GM10248 (cell line): ENCODE results near the gene SEPHS2.
"Not testable (repeated sequence)": the region's sequence is repeated elsewhere in the genome, so short reads cannot be mapped to it uniquely, and the experiment has no call there.

ENCODE experiments used
- CTCF ChIA-PET: fragments of 300-600 bp; sonication (Branson Sonifier 250); formaldehyde crosslinking; extraction: SDS; loops from one replicate; lab custom pipeline; 2021; ENCODE audit warnings: antibody characterized with exemption; lab: Yijun Ruan, JAX
- POLR2A ChIA-PET: fragments of 350-650 bp; sonication (Branson Sonifier 250); formaldehyde crosslinking; extraction: SDS; loops from one replicate; lab custom pipeline; 2020; ENCODE audit warnings: antibody characterized with exemption; lab: Yijun Ruan, JAX
- DNase-seq: peaks from one replicate; pipeline ENCODE4 v3.0.0; 2012; ENCODE audit errors: extremely low spot score
- TF ChIP-seq, protein P1 (sequence below): IDR thresholded peaks from 2 replicates; pipeline ENCODE4 v1.5.1; 2012; ENCODE audit warnings: mild to moderate bottlenecking, low read depth; ENCODE audit errors: extremely low read depth, missing control alignments, control extremely low read depth

Gene SEPHS2

DNA sequence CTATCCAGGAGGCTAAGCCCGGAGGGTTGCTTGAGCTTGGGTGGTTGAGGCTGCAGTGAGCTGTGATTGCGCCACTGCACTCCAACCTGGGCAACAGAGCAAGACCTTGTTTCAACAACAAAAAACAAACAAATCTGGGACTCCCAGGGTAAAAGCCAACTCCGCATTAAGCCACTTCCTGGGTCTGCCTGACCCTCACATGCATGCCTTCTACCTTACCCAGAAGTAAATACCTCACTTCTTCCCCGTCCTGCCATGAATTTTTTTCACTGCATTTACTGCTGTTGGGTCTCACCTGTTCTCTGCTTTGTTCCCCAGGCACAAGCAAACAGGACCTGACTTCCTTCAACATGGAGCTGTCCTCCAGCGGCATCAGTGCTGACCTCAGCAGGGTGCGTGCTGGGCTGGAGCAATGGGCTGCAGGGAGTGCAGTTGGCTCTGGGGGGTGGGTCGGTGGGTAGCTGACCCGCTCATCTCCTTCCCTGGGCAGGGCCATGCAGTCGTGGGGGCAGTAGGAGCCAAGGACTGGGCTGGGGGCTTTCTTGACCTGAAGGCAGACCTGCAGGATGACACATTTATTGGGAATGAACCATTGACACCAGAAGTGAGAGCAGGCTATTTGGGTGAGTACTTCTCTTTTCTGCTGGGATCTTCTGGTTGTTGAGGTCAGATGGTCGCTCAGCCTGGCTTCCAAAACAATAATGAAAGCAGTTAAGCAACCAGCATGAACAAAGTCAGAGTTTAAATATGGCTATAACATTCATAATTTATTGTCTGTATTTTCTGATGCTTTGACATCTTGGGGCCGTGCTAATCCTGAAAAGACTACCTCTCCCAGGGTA lies 43.3 kb upstream of the SEPHS2 start:
- no peak for DNase-seq
- ChIA-PET CTCF (interaction anchor here (0.8 to 1.6 kb wide), 5 partner anchors 9 to 140 kb away, joined by 3 to 4 read pairs (median 4); partner anchors contain the start of gene DCTPP1), POLR2A (no interaction called here)
- TF ChIP-seq, protein P1, sequence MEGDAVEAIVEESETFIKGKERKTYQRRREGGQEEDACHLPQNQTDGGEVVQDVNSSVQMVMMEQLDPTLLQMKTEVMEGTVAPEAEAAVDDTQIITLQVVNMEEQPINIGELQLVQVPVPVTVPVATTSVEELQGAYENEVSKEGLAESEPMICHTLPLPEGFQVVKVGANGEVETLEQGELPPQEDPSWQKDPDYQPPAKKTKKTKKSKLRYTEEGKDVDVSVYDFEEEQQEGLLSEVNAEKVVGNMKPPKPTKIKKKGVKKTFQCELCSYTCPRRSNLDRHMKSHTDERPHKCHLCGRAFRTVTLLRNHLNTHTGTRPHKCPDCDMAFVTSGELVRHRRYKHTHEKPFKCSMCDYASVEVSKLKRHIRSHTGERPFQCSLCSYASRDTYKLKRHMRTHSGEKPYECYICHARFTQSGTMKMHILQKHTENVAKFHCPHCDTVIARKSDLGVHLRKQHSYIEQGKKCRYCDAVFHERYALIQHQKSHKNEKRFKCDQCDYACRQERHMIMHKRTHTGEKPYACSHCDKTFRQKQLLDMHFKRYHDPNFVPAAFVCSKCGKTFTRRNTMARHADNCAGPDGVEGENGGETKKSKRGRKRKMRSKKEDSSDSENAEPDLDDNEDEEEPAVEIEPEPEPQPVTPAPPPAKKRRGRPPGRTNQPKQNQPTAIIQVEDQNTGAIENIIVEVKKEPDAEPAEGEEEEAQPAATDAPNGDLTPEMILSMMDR = no peak

DNA sequence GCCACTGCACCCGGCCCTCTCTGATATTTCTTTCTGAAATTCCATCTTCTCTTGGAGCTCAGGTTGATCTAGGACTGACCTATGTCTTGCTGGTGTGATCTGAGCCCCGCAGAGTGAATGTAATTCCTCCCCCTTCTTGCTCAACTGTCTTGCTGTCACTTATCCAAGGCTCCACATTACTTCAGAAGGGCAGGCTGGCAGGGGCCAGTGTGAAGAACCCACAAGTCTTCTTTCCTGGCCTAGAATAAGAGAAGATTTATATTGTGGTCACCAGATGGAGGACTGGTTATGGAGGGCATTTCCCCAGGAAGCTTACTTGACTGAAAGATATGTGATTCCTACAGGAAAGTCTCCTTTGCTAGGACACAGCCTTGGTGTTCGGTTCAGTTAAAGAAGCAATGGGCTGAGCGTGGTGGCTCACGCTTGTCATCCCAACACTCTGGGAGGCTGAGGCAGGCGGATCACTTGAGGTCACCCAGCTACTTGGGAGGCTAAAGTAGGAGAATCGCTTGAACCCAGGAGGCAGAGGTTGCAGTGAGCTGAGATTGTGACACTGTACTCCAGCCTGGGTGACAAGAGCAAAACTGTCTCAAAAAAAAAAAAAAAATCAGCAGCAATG lies 40.3 kb upstream of the SEPHS2 start:
- TF ChIP-seq, protein P1 = no peak
- POLR2A ChIA-PET = no interaction called here
- no peak for DNase-seq
- CTCF ChIA-PET = interaction anchor here (1.2 to 2.2 kb wide), 3 partner anchors 12 to 56 kb away, joined by 3 to 7 read pairs (median 5); partner anchors contain the start of gene DCTPP1

DNA sequence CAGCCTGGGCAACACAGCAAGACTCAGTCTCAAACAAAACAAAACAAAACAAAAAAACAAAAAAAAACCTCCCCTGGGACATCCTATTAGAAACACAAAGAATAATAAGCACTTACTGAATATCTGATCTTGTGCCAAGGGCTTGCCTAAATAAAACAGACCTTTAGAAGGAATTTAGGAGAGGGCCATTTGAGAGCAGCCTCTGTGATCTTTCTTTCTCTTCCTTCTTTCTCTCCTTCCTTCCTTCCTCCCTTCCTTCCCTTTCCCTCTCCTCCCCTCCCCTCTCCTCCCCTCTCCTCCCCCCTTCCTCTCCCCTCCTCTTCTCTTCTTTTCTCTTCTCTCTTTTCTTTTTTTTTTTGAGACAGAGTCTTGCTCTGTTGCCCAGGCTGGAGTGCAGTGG lies 39.2 kb upstream of the SEPHS2 start:
- ChIA-PET POLR2A (no interaction called here), CTCF (interaction anchor here (1.8 kb wide), 1 partner anchor 14 kb away, joined by 4 read pairs; no protein-coding TSS in a partner anchor)
- TF ChIP-seq, protein P1 = no peak
- DNase-seq = no peak

DNA sequence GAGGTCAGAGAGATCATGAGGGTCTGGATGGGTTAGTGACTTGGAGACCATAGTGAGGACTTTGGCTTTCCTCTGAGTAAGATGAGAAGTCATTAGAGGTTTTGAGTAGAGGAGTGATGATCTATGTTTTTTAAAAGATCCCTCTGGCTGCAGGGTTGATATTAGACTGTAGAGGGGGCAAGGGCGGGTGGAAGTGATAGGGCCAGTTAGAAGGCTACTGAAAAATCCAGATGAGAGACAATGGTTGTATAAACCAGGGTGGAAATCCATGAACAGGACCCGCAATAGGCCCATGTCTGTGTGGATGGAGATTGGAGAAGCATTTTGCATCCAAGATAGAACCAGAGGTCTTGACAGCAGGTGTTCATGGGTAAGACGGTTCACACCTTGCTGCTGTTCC lies 36.7 kb upstream of the SEPHS2 start:
- ChIA-PET POLR2A (interaction anchor here (0.6 kb wide), 1 partner anchor 69 kb away, joined by 3 read pairs; no protein-coding TSS in a partner anchor), CTCF (interaction anchor here (1.1 to 1.8 kb wide), 3 partner anchors 9 to 53 kb away, joined by 4 to 6 read pairs (median 4); partner anchors contain the start of genes ITGAL and ZNF747)
- no peak for DNase-seq
- TF ChIP-seq, protein P1 = no peak

DNA sequence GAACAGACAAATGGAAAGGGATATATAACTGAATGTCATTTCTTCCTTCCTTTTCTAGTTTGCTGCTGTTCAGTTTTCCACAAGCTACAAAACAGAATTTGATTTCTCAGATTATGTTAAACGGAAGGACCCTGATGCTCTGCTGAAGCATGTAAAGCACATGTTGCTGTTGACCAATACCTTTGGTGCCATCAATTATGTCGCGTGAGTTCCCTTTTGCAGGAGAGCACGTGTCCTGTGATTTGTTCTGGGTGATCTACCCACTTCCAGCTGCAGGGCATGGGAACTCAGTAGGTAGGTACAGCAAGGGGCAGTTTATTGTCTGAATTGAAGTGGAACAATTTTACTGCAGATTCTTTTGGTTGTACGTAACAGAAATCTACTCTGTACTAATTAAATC lies 35.7 kb upstream of the SEPHS2 start:
- ChIA-PET CTCF (interaction anchor here (1.1 to 2.3 kb wide), 3 partner anchors 9 to 52 kb away, joined by 3 to 6 read pairs (median 6); partner anchors contain the start of genes DCTPP1 and ITGAL), POLR2A (no interaction called here)
- TF ChIP-seq, protein P1 = no peak
- DNase-seq = no peak

DNA sequence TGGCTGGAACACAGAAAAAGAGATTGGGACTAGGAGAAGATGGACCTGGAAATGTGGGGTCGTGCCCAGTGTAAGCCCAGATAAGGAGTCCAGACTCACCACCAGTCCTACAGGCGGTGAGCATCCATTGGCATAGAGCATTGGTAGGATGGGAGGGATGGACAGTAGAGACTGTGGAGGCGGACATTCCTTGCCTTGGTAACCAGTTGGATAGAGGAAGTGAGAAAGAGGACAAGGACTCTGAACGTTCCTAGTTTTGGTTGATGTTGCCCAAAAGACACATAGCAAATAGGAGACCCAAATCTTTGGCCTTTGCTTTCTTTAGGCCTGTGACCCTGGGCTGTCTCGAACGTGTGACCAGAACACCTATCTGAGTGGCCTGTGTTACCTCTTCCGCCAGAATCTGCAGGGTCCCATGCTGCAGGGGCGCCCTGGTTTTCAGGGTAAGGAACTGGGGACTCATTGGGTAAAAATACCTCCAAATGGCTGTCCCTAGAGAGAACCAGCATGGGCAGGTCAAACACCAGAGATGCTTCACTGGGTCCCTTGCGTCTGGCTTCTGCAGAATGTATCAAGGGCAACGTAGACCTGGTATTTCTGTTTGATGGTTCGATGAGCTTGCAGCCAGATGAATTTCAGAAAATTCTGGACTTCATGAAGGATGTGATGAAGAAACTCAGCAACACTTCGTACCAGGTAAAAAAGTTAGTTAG lies 33.2 kb upstream of the SEPHS2 start:
- no peak for DNase-seq
- CTCF ChIA-PET = interaction anchor here (1.6 kb wide), 1 partner anchor 120 kb away, joined by 3 read pairs; no protein-coding TSS in a partner anchor
- POLR2A ChIA-PET = no interaction called here
- TF ChIP-seq, protein P1 = no peak

DNA sequence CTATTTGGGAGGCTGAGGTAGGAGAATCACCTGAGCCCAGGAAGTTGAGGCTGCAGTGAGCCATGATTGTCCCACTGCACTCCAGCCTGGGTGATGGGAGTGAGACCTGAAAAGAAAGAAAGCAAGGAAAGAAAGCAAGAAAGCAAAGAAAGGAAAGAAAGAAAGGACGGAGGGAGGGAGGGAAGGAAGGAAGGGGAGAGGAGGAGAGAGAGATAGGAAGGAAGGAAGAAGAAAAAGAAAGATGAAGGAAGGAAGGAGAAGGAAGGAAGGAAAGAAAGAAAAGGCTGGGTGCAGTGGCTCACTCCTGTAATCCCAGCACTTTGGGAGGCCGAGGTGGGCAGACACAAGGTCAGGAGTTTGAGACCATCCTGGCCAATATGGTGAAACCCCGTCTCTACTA lies 32.1 kb upstream of the SEPHS2 start:
- ChIA-PET CTCF (interaction anchor here (1.0 to 1.3 kb wide), 3 partner anchors 9 to 27 kb away, joined by 3 read pairs; no protein-coding TSS in a partner anchor), POLR2A (interaction anchor here (0.6 kb wide), 1 partner anchor 10 kb away, joined by 3 read pairs; no protein-coding TSS in a partner anchor)
- DNase-seq = not testable (repeated sequence)
